Measurements from ENCODE around the gene CACNB2. TPM values are rescaled to one million over a fixed set of nuclear protein-coding genes. Genes with fewer than 3 reads are reported as not detected.

CACNB2 gene
- total and polyA plus RNA-seq, 2 donors (not counting 3 experiments of a cell fraction or from before 2014, with no cell fraction given) = not detected

- no TSS peak for BruUV-seq (replicated peaks)
- H3K27me3 ChIP-seq (ENCODE audit: control insufficient read depth in 2 of 2, insufficient read depth in 2 of 2, low read length in 2 of 2) = no peaks in the 10 kb centered on the region
- H3K4me2 ChIP-seq (ENCODE audit: insufficient read depth, low read length) = no peak overlapping the region
- no peaks in the 10 kb centered on the region for H3K79me2 ChIP-seq (ENCODE audit: control insufficient read depth, insufficient read depth, low read length)
- no peaks in the 10 kb centered on the region for H3K4me1 ChIP-seq (ENCODE audit: control insufficient read depth, extremely low read depth, insufficient read depth, low read length)
- no peaks in the 10 kb centered on the region for H3K9me3 ChIP-seq (replicated peaks; ENCODE audit: control insufficient read depth, insufficient read depth, low read length)
- ChIA-PET CTCF (no interaction called here), POLR2A (no interaction called here)
- FAIRE-seq (peak; percentile 64), DNase-seq (ENCODE audit: low read depth, low spot score) (peak; percentile 26)
- H3K4me3 ChIP-seq (replicated peaks in 1 of 3; ENCODE audit: insufficient read depth in 1 of 3, low read depth in 1 of 3, low read length in 3 of 3) = no peak overlapping the region
- no peaks in the 10 kb centered on the region for H3K9me1 ChIP-seq (replicated peaks; ENCODE audit: control insufficient read depth, extremely low read depth, insufficient read depth, low read length)
- H3K27ac ChIP-seq (ENCODE audit: insufficient read depth, low read depth, low read length) = no peak overlapping the region
- intact Hi-C loops (cut with micrococcal nuclease) = loop anchor here (1.0 kb wide), 1 partner anchor 632 kb away; no protein-coding TSS in a partner anchor
- no peak overlapping the region for H3K9ac ChIP-seq (replicated peaks; ENCODE audit: extremely low read depth, insufficient read depth, low read length)
- H4K20me1 ChIP-seq (replicated peaks; ENCODE audit: control insufficient read depth, extremely low read depth, insufficient read depth, low read length) = no peaks in the 10 kb centered on the region
- TF ChIP-seq FOS (IDR thresholded peaks at IDR 0.05; ENCODE audit: borderline replicate concordance, insufficient read depth, low read length) (no peak), CTCF (IDR thresholded peaks at IDR 0.05; ENCODE audit: extremely low read depth in 1 of 2, insufficient read depth in 1 of 2, low read depth in 1 of 2, low read length in 2 of 2) (peak; percentile 37 to 42)
- H3K36me3 ChIP-seq (ENCODE audit: control insufficient read depth in 2 of 2, extremely low read depth in 1 of 2, insufficient read depth in 2 of 2, low read length in 2 of 2) = no peaks in the 10 kb centered on the region
- no peak overlapping the region for H2AFZ ChIP-seq (ENCODE audit: low read depth, low read length)
- dilution Hi-C loops (cut with MboI; ENCODE audit: extremely low pct_ligation_motif_present, low sequenced_read_pairs) = no loop called here
Observed at GRCh38 chr10:18238870-18239485, 98.8 kb downstream of the CACNB2 start.

GRCh38 chr10:18240185-18240882, 100.1 kb downstream of the CACNB2 start:
- CTCF ChIA-PET = no interaction called here
- no peak overlapping the region for H2AFZ ChIP-seq (ENCODE audit: low read depth, low read length)

More at GRCh38 chr10:18240185-18240882, 100.1 kb downstream of the CACNB2 start:
- H3K27ac ChIP-seq (ENCODE audit: insufficient read depth, low read depth, low read length) = no peak overlapping the region
- FAIRE-seq = no peak
- BruUV-seq (replicated peaks) = no TSS peak
- TF ChIP-seq JUN (IDR thresholded peaks at IDR 0.05; ENCODE audit: borderline replicate concordance, insufficient read depth, insufficient read length, low read depth) (no peak), MYC (IDR thresholded peaks at IDR 0.05; ENCODE audit: low read depth, low read length) (no peak), GATA2 (IDR thresholded peaks at IDR 0.05; ENCODE audit: insufficient read depth, insufficient read length, low read depth, low read length) (no peak), CTCF (IDR thresholded peaks at IDR 0.05; ENCODE audit: extremely low read depth in 1 of 2, insufficient read depth in 1 of 2, low read depth in 1 of 2, low read length in 2 of 2) (no peak), FOS (IDR thresholded peaks at IDR 0.05; ENCODE audit: borderline replicate concordance, insufficient read depth, low read length) (no peak), POLR2A (IDR thresholded peaks at IDR 0.05; ENCODE audit: low read depth, low read length) (no peak), POLR2AphosphoS5 (IDR thresholded peaks at IDR 0.05; ENCODE audit: insufficient read depth, low read depth, low read length) (no peak)
- TF ChIP-seq, protein P1, sequence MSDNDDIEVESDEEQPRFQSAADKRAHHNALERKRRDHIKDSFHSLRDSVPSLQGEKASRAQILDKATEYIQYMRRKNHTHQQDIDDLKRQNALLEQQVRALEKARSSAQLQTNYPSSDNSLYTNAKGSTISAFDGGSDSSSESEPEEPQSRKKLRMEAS (IDR thresholded peaks at IDR 0.05; ENCODE audit: insufficient read depth, insufficient read length) = no peak
- no peaks in the 10 kb centered on the region for H3K9me3 ChIP-seq (replicated peaks; ENCODE audit: control insufficient read depth, insufficient read depth, low read length)
- intact Hi-C loops (cut with micrococcal nuclease) = no loop called here
- dilution Hi-C loops (cut with MboI; ENCODE audit: extremely low pct_ligation_motif_present, low sequenced_read_pairs) = no loop called here
- H3K4me2 ChIP-seq (ENCODE audit: insufficient read depth, low read length) = no peak overlapping the region
- H4K20me1 ChIP-seq (replicated peaks; ENCODE audit: control insufficient read depth, extremely low read depth, insufficient read depth, low read length) = no peaks in the 10 kb centered on the region
- no peak overlapping the region for H3K9ac ChIP-seq (replicated peaks; ENCODE audit: extremely low read depth, insufficient read depth, low read length)
- no peaks in the 10 kb centered on the region for H3K9me1 ChIP-seq (replicated peaks; ENCODE audit: control insufficient read depth, extremely low read depth, insufficient read depth, low read length)
- H3K27me3 ChIP-seq (ENCODE audit: control insufficient read depth in 2 of 2, insufficient read depth in 2 of 2, low read length in 2 of 2) = no peaks in the 10 kb centered on the region
- POLR2A ChIA-PET = no interaction called here
- no peak for DNase-seq (ENCODE audit: low read depth, low spot score)
- no peaks in the 10 kb centered on the region for H3K79me2 ChIP-seq (ENCODE audit: control insufficient read depth, insufficient read depth, low read length)
- no peak overlapping the region for H3K4me3 ChIP-seq (replicated peaks in 1 of 3; ENCODE audit: insufficient read depth in 1 of 3, low read depth in 1 of 3, low read length in 3 of 3)
- H3K4me1 ChIP-seq (ENCODE audit: control insufficient read depth, extremely low read depth, insufficient read depth, low read length) = no peaks in the 10 kb centered on the region
- no peaks in the 10 kb centered on the region for H3K36me3 ChIP-seq (ENCODE audit: control insufficient read depth in 2 of 2, extremely low read depth in 1 of 2, insufficient read depth in 2 of 2, low read length in 2 of 2)

Data from endothelial cell of umbilical vein (primary cell).